Measurements from ENCODE around the gene ARPC1A.
A peak's percentile ranks its signal among the peaks of the same experiment; 100 is the strongest.

The ARPC1A gene

DNA sequence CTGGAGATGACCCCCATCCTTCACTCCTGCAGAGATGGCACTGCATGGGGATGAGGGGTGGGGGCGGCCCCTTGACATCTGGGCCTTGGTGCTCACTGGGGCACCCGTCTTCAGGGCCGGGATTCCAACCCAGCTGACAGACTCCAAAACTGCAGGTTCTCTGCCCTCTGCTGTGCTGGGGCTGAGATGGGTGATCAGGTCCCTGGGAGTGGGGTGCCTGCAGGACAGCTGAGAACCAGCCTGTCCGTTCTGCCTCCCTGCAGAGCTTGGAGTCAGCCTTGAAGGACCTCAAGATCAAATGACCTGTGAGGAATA is 68.4 kb downstream of the ARPC1A start:
- DNase-seq (ENCODE audit: insufficient read length) (no peak), FAIRE-seq (no peak)
- TF ChIP-seq POLR2AphosphoS5 (IDR thresholded peaks at IDR 0.05; ENCODE audit: low read depth, low read length) (no peak), POLR2A (IDR thresholded peaks at IDR 0.05; ENCODE audit: low read depth, low read length) (no peak), TAF1 (IDR thresholded peaks at IDR 0.05; ENCODE audit: borderline replicate concordance, low read depth, low read length) (no peak)

DNA sequence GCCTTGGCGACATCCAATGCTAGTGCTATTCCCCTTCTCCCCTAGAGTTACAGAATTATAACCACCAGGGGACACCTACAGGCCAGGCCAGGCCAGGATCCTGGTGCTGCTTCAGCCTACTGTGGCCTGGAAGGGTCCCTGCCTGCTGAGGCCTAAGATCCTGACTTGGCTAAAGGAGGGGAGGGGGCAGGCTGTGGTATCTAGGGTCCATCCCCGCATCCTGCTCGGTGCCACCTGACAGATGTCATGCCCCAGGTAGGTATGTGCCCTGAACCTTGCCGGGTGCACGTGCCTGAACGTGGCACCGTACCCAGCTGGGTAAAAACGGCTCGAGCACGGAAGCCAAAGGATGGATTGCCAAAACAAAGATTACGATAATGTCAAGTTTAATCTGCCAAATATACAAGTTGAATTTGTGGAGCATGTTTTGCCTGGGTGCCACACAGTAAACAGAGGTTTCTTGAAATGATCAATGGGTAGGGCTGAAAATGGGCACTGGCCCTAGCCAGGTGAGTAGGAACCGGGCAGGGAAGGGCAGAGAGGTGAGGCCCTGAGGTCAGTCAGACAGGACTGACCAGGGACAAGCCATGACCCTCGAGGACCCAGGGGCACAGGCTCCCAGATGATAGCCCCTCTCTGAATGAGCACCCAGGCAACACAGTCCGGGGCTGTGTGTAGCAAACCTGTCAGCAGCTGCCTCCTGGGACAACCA is 70.1 kb downstream of the ARPC1A start:
- TF ChIP-seq POLR2AphosphoS5 (IDR thresholded peaks at IDR 0.05; ENCODE audit: low read depth, low read length): no peak; the same call in 1 of the 2 replicates
- TF ChIP-seq TAF1 (IDR thresholded peaks at IDR 0.05; ENCODE audit: borderline replicate concordance, low read depth, low read length): no peak
- TF ChIP-seq POLR2A (IDR thresholded peaks at IDR 0.05; ENCODE audit: low read depth, low read length): no peak
- DNase-seq (ENCODE audit: insufficient read length) (no peak), FAIRE-seq (no peak)

DNA sequence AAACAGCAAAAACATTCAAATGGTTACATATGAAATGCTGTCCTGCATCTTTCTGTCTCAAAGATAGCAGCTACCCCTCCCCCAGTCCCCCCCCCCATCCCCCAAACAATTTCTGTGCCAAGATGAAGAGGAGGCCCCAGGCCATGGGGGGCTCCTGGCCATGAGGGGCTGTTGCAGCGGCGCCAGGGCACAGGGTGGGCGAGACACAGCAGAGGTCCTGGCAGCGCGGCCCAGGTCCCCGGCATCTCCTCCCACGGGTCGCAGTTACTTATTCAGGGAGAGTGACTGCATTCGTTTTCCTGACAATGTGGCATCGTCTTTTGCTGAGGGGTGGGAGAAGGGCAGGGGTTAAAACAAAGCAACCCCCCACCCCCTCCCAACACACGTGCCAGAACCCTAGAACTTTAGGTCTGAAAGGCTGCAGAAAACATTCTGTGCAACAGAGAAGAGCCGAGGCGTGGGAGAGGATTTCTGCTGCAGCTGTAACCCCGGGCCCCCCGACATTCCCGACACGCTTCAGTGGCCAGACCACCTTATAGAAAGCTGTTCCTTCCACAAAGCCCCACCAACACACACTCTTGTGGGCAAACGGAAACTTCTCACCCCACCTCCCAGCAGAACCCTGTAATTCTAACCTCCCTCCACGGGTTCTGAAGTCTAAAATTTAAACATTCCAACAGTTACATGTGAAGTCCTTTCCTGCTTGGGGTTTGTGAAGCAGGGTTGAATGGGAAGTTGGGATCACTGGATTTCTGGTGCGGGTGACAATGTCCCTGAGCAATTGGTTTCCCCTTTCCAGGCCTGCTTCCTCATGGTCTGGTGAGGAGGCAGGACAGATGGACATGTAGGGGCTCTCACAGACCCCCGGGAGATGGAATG is 71.0 kb downstream of the ARPC1A start:
- no peak for TF ChIP-seq POLR2A (IDR thresholded peaks at IDR 0.05; ENCODE audit: low read depth, low read length)
- no peak for TF ChIP-seq TAF1 (IDR thresholded peaks at IDR 0.05; ENCODE audit: borderline replicate concordance, low read depth, low read length)
- TF ChIP-seq POLR2AphosphoS5 (IDR thresholded peaks at IDR 0.05; ENCODE audit: low read depth, low read length): no peak
- DNase-seq (ENCODE audit: insufficient read length) (no peak), FAIRE-seq (no peak)

DNA sequence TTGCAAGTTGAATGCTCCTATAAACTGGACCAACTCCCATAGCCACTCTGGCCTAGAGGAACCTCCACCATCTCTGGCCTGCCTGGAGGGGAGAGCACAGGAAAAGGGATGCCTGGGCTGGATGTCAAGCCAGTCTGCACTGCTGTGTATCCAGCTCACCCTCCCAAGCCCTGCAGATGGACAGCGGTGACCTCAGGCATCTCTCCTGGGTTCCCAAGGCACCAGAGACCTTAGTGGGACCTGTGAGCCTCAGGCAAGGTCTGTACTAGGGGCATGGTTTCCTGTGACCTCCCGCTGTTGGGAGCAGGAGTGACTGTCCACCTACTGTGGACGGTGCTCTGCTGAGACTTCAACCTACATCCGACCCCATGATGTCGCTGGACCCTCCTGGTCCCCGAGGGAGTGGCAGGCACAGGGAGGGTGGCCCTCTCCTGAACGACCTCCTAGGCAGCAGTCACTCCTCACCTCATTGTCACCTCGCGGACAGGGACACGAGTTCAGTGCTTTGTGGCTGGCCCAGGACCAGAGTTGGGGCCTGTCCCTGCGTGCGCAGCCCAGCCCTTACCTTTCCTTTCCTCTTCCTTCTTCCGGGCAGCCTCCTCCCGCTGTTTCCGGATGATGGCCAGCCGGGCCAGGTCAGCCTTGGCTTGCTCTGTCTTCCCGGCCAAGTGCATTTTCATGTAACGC is 71.7 kb downstream of the ARPC1A start:
- DNase-seq (ENCODE audit: insufficient read length) (no peak), FAIRE-seq (no peak)
- TF ChIP-seq POLR2AphosphoS5 (IDR thresholded peaks at IDR 0.05; ENCODE audit: low read depth, low read length): peak; percentile 84
- peak; percentile 68 for TF ChIP-seq POLR2A (IDR thresholded peaks at IDR 0.05; ENCODE audit: low read depth, low read length)
- TF ChIP-seq TAF1 (IDR thresholded peaks at IDR 0.05; ENCODE audit: borderline replicate concordance, low read depth, low read length): no peak

DNA sequence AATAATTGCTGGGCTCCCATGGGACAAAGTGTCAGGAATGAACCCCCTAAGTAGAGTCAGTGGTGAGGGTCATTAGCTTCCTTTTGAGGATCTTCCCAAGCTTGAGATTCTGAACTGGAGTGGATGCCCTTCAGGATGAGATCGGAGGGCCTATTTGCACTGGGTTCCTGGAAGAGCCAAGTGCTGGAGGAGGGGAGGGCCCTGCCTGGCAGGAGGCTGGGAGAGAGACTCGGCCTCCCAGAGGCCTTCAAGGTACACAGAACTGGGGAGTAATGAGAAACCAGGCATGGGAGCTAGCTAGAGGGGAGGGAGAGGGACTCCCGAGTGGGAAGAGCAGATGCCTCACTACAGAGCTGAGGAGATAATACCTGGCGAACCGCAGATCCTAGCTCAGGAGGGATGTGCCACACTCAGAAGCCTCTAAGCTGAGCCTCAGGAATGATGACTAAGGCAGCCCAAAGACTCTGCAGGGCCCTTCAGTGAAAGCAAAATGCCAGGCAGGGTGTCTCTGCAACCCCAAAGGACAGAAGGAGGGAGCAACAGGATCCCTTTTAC is 73.3 kb downstream of the ARPC1A start:
- no peak for DNase-seq (ENCODE audit: insufficient read length)
- no peak for TF ChIP-seq POLR2A (IDR thresholded peaks at IDR 0.05; ENCODE audit: low read depth, low read length)
- 0 out of 2 replicates have a peak, but pooled peaks have one; percentile 12 for TF ChIP-seq POLR2AphosphoS5 (IDR thresholded peaks at IDR 0.05; ENCODE audit: low read depth, low read length)
- FAIRE-seq: no peak

DNA sequence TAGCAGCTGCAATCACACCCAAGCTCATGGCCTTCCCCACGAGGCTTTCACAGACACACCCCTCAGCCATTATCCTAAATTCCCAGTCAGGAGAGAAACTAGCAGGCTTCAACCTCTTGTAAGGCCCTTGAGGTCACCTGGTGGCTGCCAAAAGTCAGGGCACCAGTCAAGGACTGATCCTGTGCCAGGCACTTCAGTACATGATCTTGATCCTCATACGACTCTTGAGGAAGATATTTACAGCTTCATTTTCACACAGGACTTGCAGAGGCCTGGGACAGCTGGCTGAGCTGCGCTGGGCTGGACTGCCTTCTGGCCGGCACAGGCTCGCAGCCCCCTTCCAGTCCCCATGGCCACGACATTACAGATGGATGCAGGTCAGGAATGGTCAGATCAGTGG is 73.9 kb downstream of the ARPC1A start:
- DNase-seq (ENCODE audit: insufficient read length): no peak
- TF ChIP-seq POLR2AphosphoS5 (IDR thresholded peaks at IDR 0.05; ENCODE audit: low read depth, low read length): 0 out of 2 replicates have a peak, but pooled peaks have one; percentile 23
- TF ChIP-seq TAF1 (IDR thresholded peaks at IDR 0.05; ENCODE audit: borderline replicate concordance, low read depth, low read length): no peak
- TF ChIP-seq POLR2A (IDR thresholded peaks at IDR 0.05; ENCODE audit: low read depth, low read length): 0 out of 2 replicates have a peak, but pooled peaks have one; percentile 18
- no peak for FAIRE-seq

DNA sequence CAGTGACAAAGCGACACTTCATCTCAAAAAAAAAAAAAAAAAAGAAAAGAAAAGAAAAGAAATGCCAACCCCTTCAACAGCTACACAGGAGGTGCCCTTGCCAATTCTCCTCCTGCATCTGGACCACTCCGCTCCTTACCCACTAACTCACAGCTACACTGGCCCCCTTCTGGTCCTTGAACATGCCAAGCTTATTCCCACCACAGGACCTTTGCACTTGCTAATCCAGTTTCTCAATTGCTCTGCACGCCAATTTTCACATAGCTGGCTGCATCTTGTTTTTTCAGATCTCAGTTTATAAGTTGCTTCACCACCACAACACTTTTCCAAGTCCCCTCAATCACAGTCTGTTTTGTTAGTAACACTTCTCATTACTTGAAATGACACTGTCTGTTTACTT is 77.2 kb downstream of the ARPC1A start:
- TF ChIP-seq POLR2A (IDR thresholded peaks at IDR 0.05; ENCODE audit: low read depth, low read length): no peak
- TF ChIP-seq TAF1 (IDR thresholded peaks at IDR 0.05; ENCODE audit: borderline replicate concordance, low read depth, low read length): no peak
- no peak for TF ChIP-seq POLR2AphosphoS5 (IDR thresholded peaks at IDR 0.05; ENCODE audit: low read depth, low read length)
- DNase-seq (ENCODE audit: insufficient read length) (no peak), FAIRE-seq (no peak)

DNA sequence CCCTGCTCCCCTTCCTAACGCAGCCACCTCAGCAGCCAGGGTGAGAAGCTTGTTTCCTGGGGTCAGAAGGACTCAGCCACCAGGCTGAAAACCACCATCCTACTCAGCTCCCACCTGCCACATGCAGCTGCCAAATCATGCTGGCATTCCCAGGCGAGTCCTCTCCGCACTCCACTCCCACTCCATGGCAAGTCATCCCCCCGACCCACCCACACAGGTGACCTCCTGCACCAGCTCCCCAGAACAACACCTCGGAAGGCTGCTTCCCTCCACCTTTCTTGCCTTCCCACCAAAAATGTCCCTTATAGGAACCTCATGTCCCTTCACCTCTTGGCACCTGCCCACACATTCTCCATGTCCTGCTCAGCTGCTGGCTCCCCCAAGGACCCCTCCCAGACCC is 78.1 kb downstream of the ARPC1A start:
- FAIRE-seq: no peak
- DNase-seq (ENCODE audit: insufficient read length): no peak
- TF ChIP-seq POLR2A (IDR thresholded peaks at IDR 0.05; ENCODE audit: low read depth, low read length) (no peak), TAF1 (IDR thresholded peaks at IDR 0.05; ENCODE audit: borderline replicate concordance, low read depth, low read length) (no peak), POLR2AphosphoS5 (IDR thresholded peaks at IDR 0.05; ENCODE audit: low read depth, low read length) (no peak)

DNA sequence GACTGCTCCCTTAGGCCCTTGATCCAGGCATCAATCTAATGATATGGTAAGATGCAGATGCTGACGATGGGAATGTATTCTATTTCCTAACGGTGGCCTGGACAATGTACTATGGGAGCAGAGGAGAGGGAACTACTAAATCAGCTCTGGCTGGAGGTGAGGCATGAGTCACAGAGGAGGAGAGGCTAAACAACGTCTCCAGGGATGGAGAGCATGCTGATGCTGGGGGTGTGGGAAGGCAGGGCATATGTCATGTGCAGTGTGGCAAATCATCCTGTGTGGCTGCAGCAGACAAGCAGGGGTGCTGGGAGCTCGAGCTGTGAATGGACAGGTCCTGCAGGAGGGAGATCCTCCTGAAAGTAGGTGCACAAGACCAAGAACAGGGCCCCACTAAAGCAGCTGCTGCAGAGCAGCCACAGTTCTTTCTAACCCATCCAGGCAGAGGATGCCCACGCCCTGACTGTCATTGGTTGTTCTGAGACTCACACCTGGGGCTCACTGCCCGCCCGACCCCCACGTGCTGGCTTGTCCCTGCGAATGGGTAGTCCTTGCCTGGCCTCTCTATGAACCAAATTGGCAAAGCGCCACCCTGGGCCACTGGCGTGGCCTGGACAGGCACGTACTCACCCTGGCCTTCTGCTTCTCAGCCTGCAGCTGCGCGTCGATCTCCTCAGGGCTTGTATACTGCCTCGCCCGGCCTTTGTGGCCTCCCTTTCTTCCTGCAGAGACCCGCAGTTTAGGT is 78.7 kb downstream of the ARPC1A start:
- no peak for FAIRE-seq
- no peak for DNase-seq (ENCODE audit: insufficient read length)
- TF ChIP-seq POLR2A (IDR thresholded peaks at IDR 0.05; ENCODE audit: low read depth, low read length) (no peak), POLR2AphosphoS5 (IDR thresholded peaks at IDR 0.05; ENCODE audit: low read depth, low read length) (no peak), TAF1 (IDR thresholded peaks at IDR 0.05; ENCODE audit: borderline replicate concordance, low read depth, low read length) (no peak)

DNA sequence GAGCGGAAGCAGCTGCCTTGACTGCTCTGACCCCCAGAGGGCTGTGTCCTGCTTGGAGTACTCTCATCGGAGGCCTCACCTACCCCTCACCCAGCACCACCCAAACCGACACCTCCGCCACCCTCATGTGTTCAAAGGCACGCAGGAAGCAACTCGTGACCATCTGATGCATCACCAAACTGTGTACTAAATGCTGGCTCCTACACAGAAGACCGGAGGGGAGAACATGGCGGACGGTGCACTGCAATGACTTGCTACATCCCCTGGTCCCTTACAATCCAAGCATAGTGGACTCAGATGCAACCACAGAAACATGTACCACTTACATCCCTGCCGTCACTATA is 79.3 kb downstream of the ARPC1A start:
- TF ChIP-seq POLR2A (IDR thresholded peaks at IDR 0.05; ENCODE audit: low read depth, low read length) (no peak), TAF1 (IDR thresholded peaks at IDR 0.05; ENCODE audit: borderline replicate concordance, low read depth, low read length) (no peak), POLR2AphosphoS5 (IDR thresholded peaks at IDR 0.05; ENCODE audit: low read depth, low read length) (no peak)
- DNase-seq (ENCODE audit: insufficient read length): no peak
- FAIRE-seq: no peak

DNA sequence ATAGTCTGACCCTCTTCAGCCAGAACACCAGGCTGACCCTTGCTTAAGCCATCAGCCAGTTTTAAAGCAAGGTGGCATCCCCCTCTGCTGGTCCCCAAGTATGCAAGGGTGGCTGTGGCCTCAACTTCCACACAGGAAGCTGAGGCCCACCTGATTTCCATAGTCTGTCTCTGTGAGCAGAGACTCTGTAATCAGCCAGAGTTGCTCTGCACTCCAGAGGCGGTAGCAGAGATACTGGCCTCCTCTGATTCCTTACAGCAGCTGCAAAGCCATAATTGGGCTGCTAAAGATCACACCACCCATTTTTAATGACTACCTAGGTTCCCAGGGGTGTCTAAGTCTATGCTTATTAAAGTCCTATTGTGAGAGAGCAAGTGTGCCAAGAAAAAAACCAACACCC is 80.9 kb downstream of the ARPC1A start:
- no peak; the same call in 1 of the 2 replicates for TF ChIP-seq POLR2A (IDR thresholded peaks at IDR 0.05; ENCODE audit: low read depth, low read length)
- DNase-seq (ENCODE audit: insufficient read length): no peak
- FAIRE-seq: no peak

All from GM12892 (cell line).